Activated CD8-positive, alpha-beta T cell treated with anti-CD3 and anti-CD28 coated beads for 36 hours (primary cell): Measurements from ENCODE around the gene PPFIBP1. TPM values are rescaled to one million over a fixed set of nuclear protein-coding genes. Genes with fewer than 3 reads are reported as not detected.

Experiments
- ATAC-seq: fragments of 200-7000 bp; cut with Tn5 transposase; one replicate; pipeline ENCODE4 v1.10.0; 2021; ENCODE audit warnings: mild to moderate bottlenecking, moderate library complexity
- CTCF ChIA-PET: fragments of 350-600 bp; sonication (Branson Sonifier 250); formaldehyde crosslinking; loops from one replicate; lab custom pipeline; 2021; ENCODE audit warnings: antibody characterized with exemption; lab: Charles Lee
- POLR2A ChIA-PET: fragments of 350-600 bp; sonication (Branson Sonifier 250); formaldehyde crosslinking; loops from one replicate; lab custom pipeline; 2021; ENCODE audit warnings: antibody characterized with exemption; lab: Charles Lee
- DNase-seq: peaks from one replicate; pipeline ENCODE4 v3.0.0-alpha.2; 2020
- H3K27ac Mint-ChIP-seq: one replicate; pipeline ENCODE4 v1.8.0; 2021; ENCODE audit warnings: mild to moderate bottlenecking, mixed read lengths
- H3K27me3 Mint-ChIP-seq: one replicate; pipeline ENCODE4 v1.8.0; 2021; ENCODE audit warnings: mixed read lengths
- H3K36me3 Mint-ChIP-seq: one replicate; pipeline ENCODE4 v1.8.0; 2021; ENCODE audit warnings: low read depth, mixed read lengths
- H3K4me1 Mint-ChIP-seq: one replicate; pipeline ENCODE4 v1.8.0; 2021; ENCODE audit warnings: low read depth, mixed read lengths
- H3K4me3 Mint-ChIP-seq: one replicate; pipeline ENCODE4 v1.8.0; 2021; ENCODE audit warnings: mild to moderate bottlenecking, moderate library complexity, mixed read lengths
- H3K9me3 Mint-ChIP-seq: one replicate; pipeline ENCODE4 v1.8.0; 2021; ENCODE audit warnings: mixed read lengths
- CTCF ChIP-seq: fragments of 200-600 bp; IDR thresholded peaks from one replicate; pipeline ENCODE4 v1.8.0; 2022; ENCODE audit warnings: antibody characterized with exemption, mild to moderate bottlenecking
- intact Hi-C: fragments of 100-400 bp; cut with micrococcal nuclease; formaldehyde crosslinking; loops from one replicate; pipeline ENCODE4 v1.10.0; 2022
- total RNA-seq, 2 experiments: library from RNA; stranded (reverse); gene quantifications; one replicate each; pipeline ENCODE4 v1.2.3, GENCODE V29; 2021

PPFIBP1 gene
- total RNA-seq, 2 experiments from 2014 or later, result 6.6 to 8.8 TPM

GRCh38 chr12:27666510-27666909 is 142.5 kb downstream of the PPFIBP1 start:
- POLR2A ChIA-PET, result no interaction called here
- no peaks in the 10 kb centered on the region for H3K9me3 Mint-ChIP-seq
- H3K27ac Mint-ChIP-seq, result no peak overlapping the region
- no peak for TF ChIP-seq CTCF
- peaks cover 1% of the 10 kb centered on the region for H3K27me3 Mint-ChIP-seq
- intact Hi-C loops, result no loop called here
- H3K4me1 Mint-ChIP-seq, result no peaks in the 10 kb centered on the region
- H3K4me3 Mint-ChIP-seq, result no peak overlapping the region
- DNase-seq (no peak), ATAC-seq (no peak)
- CTCF ChIA-PET, result interaction anchor here (1.2 kb wide), 1 partner anchor 16 kb away, joined by 4 read pairs; no protein-coding TSS in a partner anchor
- no peaks in the 10 kb centered on the region for H3K36me3 Mint-ChIP-seq

GRCh38 chr12:27667540-27667939 is 143.5 kb downstream of the PPFIBP1 start:
- intact Hi-C loops, result no loop called here
- POLR2A ChIA-PET, result no interaction called here
- ATAC-seq, result no peak
- H3K4me3 Mint-ChIP-seq, result no peak overlapping the region
- no peak for TF ChIP-seq CTCF
- no peaks in the 10 kb centered on the region for H3K36me3 Mint-ChIP-seq
- peak; percentile 7 for DNase-seq
- peaks cover 1% of the 10 kb centered on the region for H3K27me3 Mint-ChIP-seq
- H3K4me1 Mint-ChIP-seq, result no peaks in the 10 kb centered on the region
- H3K27ac Mint-ChIP-seq, result no peak overlapping the region
- no peaks in the 10 kb centered on the region for H3K9me3 Mint-ChIP-seq
- CTCF ChIA-PET, result interaction anchor here (1.1 kb wide), 1 partner anchor 15 kb away, joined by 4 read pairs; no protein-coding TSS in a partner anchor

- H3K36me3 Mint-ChIP-seq, result no peaks in the 10 kb centered on the region
- H3K27me3 Mint-ChIP-seq, result peaks cover 1% of the 10 kb centered on the region
- H3K4me3 Mint-ChIP-seq, result no peak overlapping the region
- H3K27ac Mint-ChIP-seq, result no peak overlapping the region
- H3K4me1 Mint-ChIP-seq, result no peaks in the 10 kb centered on the region
- no peak for DNase-seq
- intact Hi-C loops, result no loop called here
- ChIA-PET CTCF (interaction anchor here (0.6 kb wide), 1 partner anchor 1094 kb away, joined by 3 read pairs; no protein-coding TSS in a partner anchor), POLR2A (interaction anchor here (1.2 kb wide), 1 partner anchor 987 kb away, joined by 4 read pairs; no protein-coding TSS in a partner anchor)
- no peaks in the 10 kb centered on the region for H3K9me3 Mint-ChIP-seq
- no peak for ATAC-seq
- no peak for TF ChIP-seq CTCF
Measured at GRCh38 chr12:27672051-27672450, 148.0 kb downstream of the PPFIBP1 start.

- no peaks in the 10 kb centered on the region for H3K9me3 Mint-ChIP-seq
- POLR2A ChIA-PET, result interaction anchor here (1.2 kb wide), 1 partner anchor 988 kb away, joined by 4 read pairs; no protein-coding TSS in a partner anchor
- intact Hi-C loops, result no loop called here
- no peaks in the 10 kb centered on the region for H3K36me3 Mint-ChIP-seq
- CTCF ChIA-PET, result interaction anchor here (0.6 kb wide), 1 partner anchor 1094 kb away, joined by 3 read pairs; no protein-coding TSS in a partner anchor
- no peak for TF ChIP-seq CTCF
- H3K27ac Mint-ChIP-seq, result no peak overlapping the region
- no peak overlapping the region for H3K4me3 Mint-ChIP-seq
- no peak for ATAC-seq
- H3K27me3 Mint-ChIP-seq, result peaks cover 1% of the 10 kb centered on the region
- H3K4me1 Mint-ChIP-seq, result no peaks in the 10 kb centered on the region
- no peak for DNase-seq
Measured at GRCh38 chr12:27672643-27673042, 148.6 kb downstream of the PPFIBP1 start.

- ATAC-seq (no peak), DNase-seq (no peak)
- TF ChIP-seq CTCF, result no peak
- intact Hi-C loops, result no loop called here
- H3K36me3 Mint-ChIP-seq, result no peaks in the 10 kb centered on the region
- peaks cover 1% of the 10 kb centered on the region for H3K27me3 Mint-ChIP-seq
- H3K27ac Mint-ChIP-seq, result no peak overlapping the region
- no peak overlapping the region for H3K4me3 Mint-ChIP-seq
- H3K9me3 Mint-ChIP-seq, result no peaks in the 10 kb centered on the region
- ChIA-PET POLR2A (interaction anchor here (1.2 kb wide), 1 partner anchor 988 kb away, joined by 4 read pairs; no protein-coding TSS in a partner anchor), CTCF (no interaction called here)
- H3K4me1 Mint-ChIP-seq, result no peaks in the 10 kb centered on the region
Measured at GRCh38 chr12:27673101-27673718, 149.2 kb downstream of the PPFIBP1 start.
